GM21576 (cell line): ENCODE data around the gene KIF2B.
"Not testable (repeated sequence)": the region's sequence is repeated elsewhere in the genome, so short reads cannot be mapped to it uniquely, and the experiment has no call there.

Experiments
- ATAC-seq: cut with Tn5 transposase; IDR thresholded peaks from one replicate; pipeline ENCODE4 v1.9.1; 2021; ENCODE audit warnings: mild to moderate bottlenecking, moderate library complexity; ENCODE audit not compliant: unreplicated experiment

KIF2B gene, protein sequence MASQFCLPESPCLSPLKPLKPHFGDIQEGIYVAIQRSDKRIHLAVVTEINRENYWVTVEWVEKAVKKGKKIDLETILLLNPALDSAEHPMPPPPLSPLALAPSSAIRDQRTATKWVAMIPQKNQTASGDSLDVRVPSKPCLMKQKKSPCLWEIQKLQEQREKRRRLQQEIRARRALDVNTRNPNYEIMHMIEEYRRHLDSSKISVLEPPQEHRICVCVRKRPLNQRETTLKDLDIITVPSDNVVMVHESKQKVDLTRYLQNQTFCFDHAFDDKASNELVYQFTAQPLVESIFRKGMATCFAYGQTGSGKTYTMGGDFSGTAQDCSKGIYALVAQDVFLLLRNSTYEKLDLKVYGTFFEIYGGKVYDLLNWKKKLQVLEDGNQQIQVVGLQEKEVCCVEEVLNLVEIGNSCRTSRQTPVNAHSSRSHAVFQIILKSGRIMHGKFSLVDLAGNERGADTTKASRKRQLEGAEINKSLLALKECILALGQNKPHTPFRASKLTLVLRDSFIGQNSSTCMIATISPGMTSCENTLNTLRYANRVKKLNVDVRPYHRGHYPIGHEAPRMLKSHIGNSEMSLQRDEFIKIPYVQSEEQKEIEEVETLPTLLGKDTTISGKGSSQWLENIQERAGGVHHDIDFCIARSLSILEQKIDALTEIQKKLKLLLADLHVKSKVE

DNA sequence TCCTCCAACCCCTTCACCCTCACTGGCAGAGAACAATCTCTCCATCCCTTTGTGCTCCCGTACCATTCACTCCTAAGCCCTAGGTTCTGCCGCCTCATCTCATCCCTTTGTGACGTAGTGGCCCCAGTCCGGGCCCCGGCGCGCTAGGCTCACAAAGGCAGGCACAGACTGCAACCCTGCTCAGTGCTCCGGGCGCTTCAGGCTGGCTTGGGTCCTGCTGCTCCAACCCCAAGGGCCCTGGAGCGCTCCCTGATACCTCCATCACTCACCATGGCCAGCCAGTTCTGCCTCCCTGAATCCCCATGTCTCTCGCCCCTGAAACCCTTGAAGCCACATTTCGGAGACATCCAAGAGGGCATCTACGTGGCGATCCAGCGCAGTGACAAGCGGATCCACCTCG, at the start of gene KIF2B:
KIF2B (plus strand) TSS at position 164 of the 400 bp plus-strand sequence; CDS start at position 271, 107 bp downstream.
- no peak for ATAC-seq

DNA sequence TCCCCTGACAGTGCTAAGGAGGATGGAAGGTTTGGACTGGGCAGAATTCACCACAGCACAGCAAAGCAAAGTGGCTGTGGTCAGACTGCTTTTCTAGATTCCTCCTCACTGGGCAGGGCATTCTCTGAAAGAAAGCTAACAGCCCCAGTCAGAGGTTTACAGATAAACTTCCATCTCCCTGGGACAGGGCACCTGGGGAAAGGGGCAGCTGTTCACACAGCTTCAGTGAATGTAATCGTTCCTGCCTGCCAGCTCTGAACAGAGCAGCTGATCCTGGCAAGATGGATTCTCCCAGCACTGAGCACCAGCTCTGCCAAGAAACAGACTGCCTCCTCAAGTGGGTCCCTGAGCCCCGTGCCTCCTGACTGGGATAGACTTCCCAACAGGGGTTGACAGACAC, 42.4 kb upstream of the KIF2B start:
- ATAC-seq: no peak

DNA sequence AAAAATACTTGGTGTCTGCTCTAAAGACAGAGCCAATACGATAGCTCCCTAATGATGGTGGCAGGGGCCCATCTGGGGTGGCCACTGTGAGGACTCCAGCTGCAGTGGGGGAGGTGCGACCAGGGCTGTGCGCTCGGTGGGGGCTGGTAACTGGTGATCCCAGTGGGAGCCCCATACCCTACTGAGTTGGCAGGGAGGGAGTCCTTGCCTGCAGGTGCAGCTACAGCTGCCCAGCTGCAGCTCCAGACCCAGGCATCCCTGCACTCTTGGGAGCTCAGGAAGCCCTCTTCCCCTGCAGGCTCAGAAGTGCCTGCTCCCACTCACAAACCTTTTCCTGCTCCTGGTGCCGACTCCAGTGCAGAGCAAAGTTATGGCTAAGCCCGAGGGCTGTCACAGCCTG, 31.2 kb upstream of the KIF2B start:
- ATAC-seq: no peak

DNA sequence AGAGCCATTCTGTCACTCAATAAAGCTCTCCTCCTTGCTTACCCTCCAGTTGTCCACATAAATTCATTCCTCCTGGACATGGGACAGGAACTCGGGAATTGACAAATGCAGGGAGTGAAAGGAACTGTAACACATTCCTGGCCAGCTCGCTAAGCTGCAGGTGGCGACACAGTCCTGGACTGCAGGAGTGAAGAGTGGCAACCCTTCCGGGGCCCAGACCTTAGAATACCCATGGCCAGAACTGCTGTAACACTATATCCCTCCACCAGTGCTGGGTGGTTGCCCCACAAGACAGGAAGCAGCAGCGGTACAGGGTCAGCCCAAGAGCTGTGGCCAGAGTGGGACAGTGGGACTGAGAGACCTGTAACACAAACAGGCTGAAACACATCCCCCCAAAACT, 30.3 kb upstream of the KIF2B start:
- no peak for ATAC-seq

DNA sequence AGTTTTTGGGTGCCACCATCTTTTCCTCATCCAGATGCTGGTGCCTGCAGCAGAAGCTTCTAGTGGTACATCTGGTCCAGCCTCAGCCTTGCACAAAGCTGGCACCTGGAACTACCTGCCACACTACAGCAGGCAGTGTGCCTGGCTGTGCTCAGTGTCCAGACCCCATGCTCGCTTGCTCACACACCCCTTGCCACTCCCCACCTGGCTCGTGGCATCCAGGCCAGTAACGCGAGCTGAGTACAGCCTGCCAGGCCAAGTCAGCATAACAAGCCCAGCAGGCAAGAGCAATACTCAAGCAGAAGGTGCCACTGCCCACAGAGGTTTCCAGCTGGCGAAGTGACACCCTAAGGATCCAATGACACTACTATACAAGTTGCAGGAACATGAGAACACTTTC, 29.7 kb upstream of the KIF2B start:
- ATAC-seq: no peak

DNA sequence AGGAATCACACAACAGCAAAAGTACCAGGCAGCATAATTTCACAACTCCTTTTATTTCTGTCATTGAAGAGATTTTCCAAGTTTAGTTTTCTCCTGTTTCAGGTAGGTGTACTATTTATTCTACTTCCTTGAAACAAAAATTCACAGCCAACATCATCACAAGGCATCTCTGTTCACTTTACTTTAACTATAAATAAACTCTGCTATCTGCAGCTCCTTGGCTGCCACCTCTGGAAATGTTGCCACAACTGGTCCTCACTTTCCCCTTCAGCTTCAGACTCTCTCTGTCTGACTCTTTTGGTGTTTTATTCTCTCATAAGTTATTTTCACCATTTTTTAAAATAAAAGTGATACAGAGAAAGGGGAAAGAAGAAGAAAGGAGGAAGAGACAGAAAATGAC, 27.9 kb upstream of the KIF2B start:
- no peak for ATAC-seq

DNA sequence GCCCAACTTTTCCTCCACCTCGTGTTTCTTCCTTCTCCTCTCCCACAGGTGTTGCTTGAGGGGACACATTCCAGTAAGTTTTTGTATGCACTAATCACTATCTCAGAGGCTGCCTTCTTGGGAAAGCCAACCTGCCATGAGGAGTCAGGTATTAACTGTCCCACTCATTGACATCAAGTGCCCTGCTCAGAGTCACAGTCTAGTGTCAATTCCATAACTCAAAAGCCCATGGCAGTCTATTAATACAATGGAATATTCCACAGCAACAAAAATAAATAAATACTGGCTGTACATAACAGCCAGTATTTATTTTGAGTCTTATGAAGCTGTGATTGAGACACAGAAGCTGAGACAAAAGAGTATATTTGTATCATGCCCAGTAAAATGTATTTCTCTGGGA, 26.1 kb upstream of the KIF2B start:
- ATAC-seq: no peak

DNA sequence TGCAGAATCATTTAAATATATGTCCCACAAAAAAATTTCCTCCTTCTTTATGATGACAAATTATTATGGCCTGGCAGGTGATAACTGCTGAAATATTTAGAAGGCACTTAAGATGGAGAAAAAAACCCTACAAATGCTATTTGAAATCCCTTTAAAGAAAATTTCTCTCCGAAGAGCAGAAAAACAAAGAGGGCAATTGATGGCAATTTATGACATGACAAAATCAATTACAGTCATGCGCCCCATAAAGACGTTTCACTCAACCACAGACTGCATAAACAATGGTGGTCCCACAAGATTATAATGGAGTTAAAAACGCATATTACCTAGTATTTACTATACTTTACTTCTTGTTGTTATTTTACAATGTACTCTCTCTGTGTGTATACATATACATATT, 25.2 kb upstream of the KIF2B start:
- ATAC-seq: no peak

DNA sequence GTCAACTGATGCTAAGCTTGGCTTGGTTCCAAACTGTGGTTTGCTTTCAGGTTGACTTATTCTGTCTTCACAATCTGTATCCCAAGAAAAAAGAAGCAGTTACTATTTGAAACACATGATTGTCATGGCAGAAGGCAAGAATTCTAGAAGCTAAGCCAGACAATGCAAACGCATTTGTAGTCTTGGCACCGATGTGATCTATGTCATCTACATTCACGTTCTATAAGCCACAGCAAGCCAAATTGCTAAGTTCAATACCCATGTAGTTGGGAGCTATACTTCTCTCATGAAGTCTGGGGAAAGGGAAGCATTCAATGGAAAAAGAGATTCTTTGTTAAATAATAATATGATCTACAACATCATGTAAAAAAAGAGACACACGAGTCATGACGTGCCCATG, 18.3 kb upstream of the KIF2B start:
- ATAC-seq: no peak

DNA sequence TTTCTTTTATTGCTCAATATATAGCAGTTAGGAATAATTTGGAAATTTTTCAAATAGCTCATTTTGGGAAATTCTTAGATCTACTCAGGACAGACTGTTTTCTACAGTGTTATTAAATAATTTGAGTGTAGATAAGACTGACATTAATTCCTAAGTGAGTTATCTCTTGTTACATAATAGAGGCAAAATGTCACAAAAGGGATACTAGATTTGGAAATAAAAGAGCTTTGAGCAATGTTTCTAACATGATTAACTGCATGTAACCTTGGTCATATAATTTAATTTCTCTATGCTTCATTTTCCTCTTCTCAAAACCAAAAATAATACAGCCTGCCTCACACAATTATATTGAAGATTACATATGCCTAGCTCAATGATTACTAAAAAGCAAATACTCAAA, 16.3 kb upstream of the KIF2B start:
- ATAC-seq: no peak

DNA sequence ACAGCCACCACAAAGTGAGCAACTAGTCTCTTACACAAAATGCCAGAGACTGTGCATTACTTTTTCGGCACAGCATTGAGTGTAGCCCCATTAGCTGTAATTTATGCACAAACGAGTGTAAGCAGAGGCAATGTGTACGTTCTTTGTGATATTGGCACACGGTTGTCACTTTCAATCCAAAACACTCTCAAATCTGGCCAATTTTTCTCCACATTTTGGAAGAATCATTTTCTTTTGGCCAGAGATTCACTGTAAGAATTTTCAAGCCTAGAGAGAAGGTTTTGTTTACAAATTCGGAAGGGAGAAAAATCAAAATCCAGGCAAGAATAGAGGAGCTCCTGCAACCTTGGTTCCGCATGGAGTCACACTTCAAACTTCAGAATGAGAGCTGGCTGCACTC, 15.4 kb upstream of the KIF2B start:
- ATAC-seq: no peak

DNA sequence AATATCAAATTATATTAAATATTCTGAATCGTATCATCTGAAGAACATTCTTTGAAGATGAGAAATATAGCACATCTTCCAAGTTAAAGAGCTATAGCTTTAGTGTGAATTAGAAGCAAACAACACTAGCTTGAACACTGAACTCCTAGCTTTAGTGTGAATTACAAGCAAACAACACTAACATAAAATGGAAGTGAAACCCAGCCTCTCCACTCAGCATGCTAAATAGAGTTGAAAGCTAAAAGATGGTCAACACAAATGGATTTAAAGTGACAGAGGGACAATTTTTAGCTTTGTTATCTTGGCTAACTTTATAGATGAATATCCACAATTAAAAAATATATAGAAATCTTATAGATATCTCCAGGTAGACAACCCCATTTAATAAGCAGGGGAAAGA, 4.5 kb upstream of the KIF2B start:
- ATAC-seq: no peak

DNA sequence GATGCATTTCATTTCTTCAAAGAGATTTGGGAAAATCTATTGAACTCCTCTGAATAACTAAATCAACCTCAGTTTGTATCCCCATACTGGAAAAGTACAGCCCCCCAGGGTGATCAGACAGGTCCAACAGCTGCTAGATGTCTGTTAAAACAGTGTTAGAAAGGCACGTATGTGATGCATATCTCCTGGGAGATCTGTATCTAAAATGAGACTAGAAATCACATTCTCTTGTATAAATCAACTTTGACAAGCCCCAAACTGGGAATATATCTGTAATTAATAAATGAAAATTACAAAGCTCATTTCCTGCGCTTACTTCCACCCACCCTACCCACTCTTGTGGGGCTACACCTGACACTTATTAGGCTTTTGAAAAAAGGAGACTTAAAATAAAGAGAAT, 3.8 kb upstream of the KIF2B start:
- ATAC-seq: no peak

DNA sequence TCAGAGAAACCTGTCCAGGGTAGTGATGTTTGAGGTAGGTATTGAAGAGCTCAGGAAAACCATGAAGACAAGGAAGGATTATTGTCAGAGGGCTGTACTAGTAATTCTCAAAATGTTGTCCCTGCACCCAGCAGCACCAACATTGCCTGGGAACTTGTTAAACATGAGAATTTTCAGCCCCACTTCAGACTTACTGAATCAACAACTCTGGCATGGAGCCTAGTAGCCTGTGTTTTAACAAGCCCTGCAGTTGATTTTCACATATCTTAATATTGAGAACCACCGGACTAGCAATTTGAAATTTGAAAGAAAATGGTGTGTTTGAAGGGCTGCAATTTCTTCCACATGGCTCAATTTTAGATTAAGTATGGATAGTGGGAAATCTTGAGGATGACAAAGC, 2.8 kb upstream of the KIF2B start:
- ATAC-seq: no peak

DNA sequence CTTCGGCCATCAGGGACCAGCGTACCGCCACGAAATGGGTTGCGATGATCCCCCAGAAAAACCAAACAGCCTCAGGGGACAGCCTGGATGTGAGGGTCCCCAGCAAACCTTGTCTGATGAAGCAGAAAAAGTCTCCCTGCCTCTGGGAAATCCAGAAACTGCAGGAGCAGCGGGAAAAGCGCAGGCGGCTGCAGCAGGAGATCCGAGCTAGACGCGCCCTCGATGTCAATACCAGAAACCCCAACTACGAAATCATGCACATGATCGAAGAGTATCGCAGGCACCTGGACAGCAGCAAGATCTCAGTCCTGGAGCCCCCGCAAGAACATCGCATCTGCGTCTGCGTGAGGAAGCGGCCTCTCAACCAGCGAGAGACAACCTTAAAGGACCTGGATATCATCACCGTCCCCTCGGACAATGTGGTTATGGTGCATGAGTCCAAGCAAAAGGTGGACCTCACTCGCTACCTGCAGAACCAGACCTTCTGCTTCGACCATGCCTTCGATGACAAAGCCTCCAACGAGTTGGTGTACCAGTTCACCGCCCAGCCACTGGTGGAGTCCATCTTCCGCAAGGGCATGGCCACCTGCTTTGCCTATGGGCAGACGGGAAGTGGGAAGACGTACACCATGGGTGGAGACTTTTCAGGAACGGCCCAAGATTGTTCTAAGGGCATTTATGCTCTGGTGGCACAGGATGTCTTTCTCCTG, 769 bp downstream of the KIF2B start:
- ATAC-seq: no peak

DNA sequence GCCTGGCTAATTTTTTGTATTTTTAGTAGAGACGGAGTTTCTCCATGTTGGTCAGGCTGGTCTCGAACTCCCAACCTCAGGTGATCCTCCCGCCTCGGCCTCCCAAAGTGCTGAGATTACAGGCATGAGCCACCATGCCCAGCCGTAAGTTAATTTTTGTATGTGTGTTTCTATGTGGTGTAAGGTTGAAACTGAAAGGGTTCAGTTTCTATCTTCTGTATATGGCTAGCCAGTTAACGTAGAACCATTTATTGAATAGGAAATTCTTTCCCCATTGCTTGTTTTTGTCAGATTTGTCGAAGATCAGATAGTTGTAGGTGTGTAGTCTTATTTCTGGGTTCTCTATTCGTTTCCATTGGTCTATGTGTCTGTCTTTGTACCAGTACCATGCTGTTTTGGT, 12.0 kb downstream of the KIF2B start:
- not testable (repeated sequence) for ATAC-seq

DNA sequence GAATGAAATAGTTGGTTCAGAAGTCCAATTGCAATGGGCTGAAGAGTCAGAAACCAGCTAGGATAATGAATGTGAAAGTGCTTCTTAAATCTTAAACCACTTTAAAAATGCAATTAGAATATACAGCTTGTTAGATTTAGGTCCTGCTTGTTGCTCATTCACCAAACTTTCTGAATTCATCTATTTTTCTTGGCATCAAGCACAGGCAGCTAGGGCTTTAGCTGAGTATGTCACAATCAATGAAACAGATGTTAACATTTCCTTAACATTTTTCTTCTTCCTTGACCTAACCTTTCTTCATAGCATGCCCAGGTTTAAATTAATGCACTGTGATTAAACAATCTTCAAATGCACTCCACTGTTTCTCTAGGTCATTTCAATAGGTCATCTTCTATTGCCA, 14.4 kb downstream of the KIF2B start:
- ATAC-seq: no peak

DNA sequence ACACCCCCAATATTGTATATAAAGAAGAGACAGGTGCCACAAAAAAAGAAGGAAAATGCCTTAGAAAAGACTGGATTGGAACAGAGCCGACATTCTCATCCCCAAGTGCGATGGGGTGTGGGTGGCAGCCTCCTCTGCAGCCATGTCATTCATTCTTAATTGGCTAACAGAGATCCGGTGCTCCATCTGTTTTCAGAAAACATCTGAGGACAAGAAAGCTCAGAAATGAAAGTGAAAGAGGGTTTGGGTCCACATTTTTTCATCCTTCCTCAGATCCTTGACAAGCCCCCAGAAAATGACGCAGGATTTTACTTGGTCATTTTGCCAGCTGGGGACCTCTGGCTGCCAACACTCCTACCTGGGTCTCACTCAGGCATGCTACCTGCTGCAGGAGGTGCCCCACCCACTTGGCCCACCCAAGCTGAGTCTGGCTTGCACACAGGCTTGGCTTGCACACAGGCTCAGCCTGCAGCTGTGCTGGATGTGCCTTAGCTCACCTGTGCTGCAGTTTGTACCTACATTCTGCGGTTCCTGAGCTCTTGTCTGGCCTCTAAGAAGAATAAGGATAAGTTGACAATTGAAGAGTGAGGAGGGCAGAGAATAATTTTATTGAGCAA, 21.9 kb downstream of the KIF2B start:
- ATAC-seq: no peak

DNA sequence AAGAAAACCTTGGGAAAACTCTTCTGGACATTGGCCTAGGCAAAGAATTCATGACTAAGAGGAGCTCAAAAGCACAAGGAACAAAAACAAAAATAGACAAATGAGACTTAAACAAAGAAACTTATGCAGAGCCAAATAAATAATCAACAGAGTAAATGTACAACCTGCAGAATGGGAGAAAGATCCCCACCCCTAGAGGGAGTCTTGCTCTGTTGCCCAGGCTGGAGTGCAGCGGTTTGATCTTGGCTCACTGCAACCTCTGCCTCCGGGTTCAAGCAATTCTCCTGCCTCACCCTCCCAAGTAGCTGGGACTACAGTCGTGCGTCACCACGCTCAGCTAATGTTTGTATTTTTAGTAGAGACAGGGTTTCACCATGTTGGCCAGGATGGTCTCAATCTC, 48.4 kb downstream of the KIF2B start:
- ATAC-seq: not testable (repeated sequence)
